IPS-15b (cell line): ENCODE measurements around the gene CD69.

Source experiments
- H3K27me3 ChIP-seq: one replicate; pipeline ENCODE4 v1.6.1; 2013; ENCODE audit warnings: low read length; ENCODE audit not compliant: control insufficient read depth, insufficient read depth
- H3K36me3 ChIP-seq: one replicate; pipeline ENCODE4 v1.6.1; 2013; ENCODE audit warnings: low read length; ENCODE audit not compliant: control insufficient read depth, insufficient read depth
- H3K4me1 ChIP-seq: one replicate; pipeline ENCODE4 v1.6.1; 2013; ENCODE audit warnings: mild to moderate bottlenecking, low read length; ENCODE audit not compliant: control insufficient read depth, insufficient read depth
- H3K4me3 ChIP-seq: one replicate; pipeline ENCODE4 v1.5.1; 2013; ENCODE audit warnings: low read depth, low read length
- H3K9ac ChIP-seq: one replicate; pipeline ENCODE4 v1.6.1; 2013; ENCODE audit warnings: low read depth, mild to moderate bottlenecking, low read length
- H3K9me3 ChIP-seq: one replicate; pipeline ENCODE4 v1.6.1; 2013; ENCODE audit warnings: mild to moderate bottlenecking, low read length; ENCODE audit not compliant: control insufficient read depth, insufficient read depth

The CD69 gene

GRCh38 chr12:9794484-9795093 lies 33.9 kb upstream of the CD69 start:
- Histone ChIP-seq H3K9ac (no peak overlapping the region), H3K27me3 (no peaks in the 10 kb centered on the region), H3K4me1 (peaks cover 8% of the 10 kb centered on the region), H3K9me3 (no peaks in the 10 kb centered on the region), H3K4me3 (no peak overlapping the region), H3K36me3 (no peaks in the 10 kb centered on the region)

GRCh38 chr12:9793779-9794395 lies 33.2 kb upstream of the CD69 start:
- Histone ChIP-seq H3K4me1 (peaks cover 8% of the 10 kb centered on the region), H3K27me3 (no peaks in the 10 kb centered on the region), H3K4me3 (no peak overlapping the region), H3K9ac (no peak overlapping the region), H3K36me3 (no peaks in the 10 kb centered on the region), H3K9me3 (no peaks in the 10 kb centered on the region)

GRCh38 chr12:9792961-9793617 lies 32.4 kb upstream of the CD69 start:
- Histone ChIP-seq H3K4me1 (peaks cover 8% of the 10 kb centered on the region), H3K36me3 (no peaks in the 10 kb centered on the region), H3K27me3 (no peaks in the 10 kb centered on the region), H3K9me3 (no peaks in the 10 kb centered on the region), H3K9ac (no peak overlapping the region), H3K4me3 (no peak overlapping the region)

GRCh38 chr12:9792185-9792900 lies 31.6 kb upstream of the CD69 start:
- H3K9me3 ChIP-seq = no peaks in the 10 kb centered on the region
- H3K36me3 ChIP-seq = no peaks in the 10 kb centered on the region
- peaks cover 8% of the 10 kb centered on the region for H3K4me1 ChIP-seq
- no peak overlapping the region for H3K4me3 ChIP-seq
- no peaks in the 10 kb centered on the region for H3K27me3 ChIP-seq
- H3K9ac ChIP-seq = no peak overlapping the region

GRCh38 chr12:9786726-9787717 lies 26.3 kb upstream of the CD69 start:
- H3K9me3 ChIP-seq = no peaks in the 10 kb centered on the region
- no peaks in the 10 kb centered on the region for H3K27me3 ChIP-seq
- H3K36me3 ChIP-seq = no peaks in the 10 kb centered on the region
- H3K4me1 ChIP-seq = peaks cover 27% of the 10 kb centered on the region
- H3K4me3 ChIP-seq = no peak overlapping the region
- no peak overlapping the region for H3K9ac ChIP-seq

- no peaks in the 10 kb centered on the region for H3K9me3 ChIP-seq
- peaks cover 27% of the 10 kb centered on the region for H3K4me1 ChIP-seq
- no peak overlapping the region for H3K9ac ChIP-seq
- no peak overlapping the region for H3K4me3 ChIP-seq
- no peaks in the 10 kb centered on the region for H3K36me3 ChIP-seq
- no peaks in the 10 kb centered on the region for H3K27me3 ChIP-seq
These were observed 24.1 kb upstream of the CD69 start for GRCh38 chr12:9784816-9785215.

- Histone ChIP-seq H3K9ac (no peak overlapping the region), H3K36me3 (no peaks in the 10 kb centered on the region), H3K9me3 (no peaks in the 10 kb centered on the region), H3K27me3 (no peaks in the 10 kb centered on the region), H3K4me3 (no peak overlapping the region), H3K4me1 (peaks cover 27% of the 10 kb centered on the region)
These were observed 23.6 kb upstream of the CD69 start for GRCh38 chr12:9784326-9784725.

GRCh38 chr12:9782547-9783382 lies 22.1 kb upstream of the CD69 start:
- Histone ChIP-seq H3K36me3 (no peaks in the 10 kb centered on the region), H3K4me3 (no peak overlapping the region), H3K9ac (no peak overlapping the region), H3K9me3 (no peaks in the 10 kb centered on the region), H3K4me1 (peaks cover 27% of the 10 kb centered on the region), H3K27me3 (no peaks in the 10 kb centered on the region)

GRCh38 chr12:9781360-9781759 lies 20.7 kb upstream of the CD69 start:
- H3K9me3 ChIP-seq = no peaks in the 10 kb centered on the region
- H3K4me3 ChIP-seq = no peak overlapping the region
- no peaks in the 10 kb centered on the region for H3K36me3 ChIP-seq
- H3K9ac ChIP-seq = no peak overlapping the region
- H3K27me3 ChIP-seq = no peaks in the 10 kb centered on the region
- H3K4me1 ChIP-seq = peaks cover 21% of the 10 kb centered on the region

- Histone ChIP-seq H3K4me1 (peaks cover 7% of the 10 kb centered on the region), H3K27me3 (no peaks in the 10 kb centered on the region), H3K9me3 (no peaks in the 10 kb centered on the region), H3K9ac (no peak overlapping the region), H3K4me3 (no peak overlapping the region), H3K36me3 (no peaks in the 10 kb centered on the region)
These were observed 18.5 kb upstream of the CD69 start for GRCh38 chr12:9779209-9779608.
